Body of pancreas (tissue), 4 donors: ENCODE data around the gene COL4A2.

Source experiments
- POLR2A ChIP-seq, 3 donors: fragments of 450-650 bp; IDR thresholded peaks; one replicate each; pipeline ENCODE4 v1.6.1; 2016; ENCODE audit warnings: antibody characterized with exemption in 3 of 3, mild to moderate bottlenecking in 2 of 3
- TF ChIP-seq, protein P1 (sequence below), 7 experiments: fragments of 450-650 bp in 4 of 7; fragments of 200-600 bp in 3 of 7; sonication (generic) in 3 of 7; IDR thresholded peaks; one replicate each; pipeline ENCODE4 v1.5.1; 2016 to 2019; ENCODE audit warnings: antibody characterized with exemption in 7 of 7

DNA sequence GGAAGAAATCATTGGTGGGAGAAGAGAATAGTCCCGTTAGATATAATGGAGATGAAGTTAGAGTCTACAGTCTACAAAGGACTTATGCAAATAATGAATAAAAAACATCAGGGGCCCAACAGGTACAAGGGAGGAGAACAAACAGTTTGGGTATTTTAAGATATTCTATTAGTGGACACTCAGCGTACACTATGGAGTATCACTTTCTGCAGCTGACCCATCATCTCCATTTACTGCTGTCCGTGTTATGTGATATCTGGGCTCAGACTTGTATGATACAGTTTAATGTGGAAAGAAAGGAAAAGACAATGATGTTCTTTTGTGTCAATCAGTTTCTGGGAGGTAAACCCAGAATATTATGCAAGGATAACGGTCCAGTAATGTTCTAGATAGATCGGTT, 128.2 kb downstream of the COL4A2 start:
- TF ChIP-seq, protein P1, sequence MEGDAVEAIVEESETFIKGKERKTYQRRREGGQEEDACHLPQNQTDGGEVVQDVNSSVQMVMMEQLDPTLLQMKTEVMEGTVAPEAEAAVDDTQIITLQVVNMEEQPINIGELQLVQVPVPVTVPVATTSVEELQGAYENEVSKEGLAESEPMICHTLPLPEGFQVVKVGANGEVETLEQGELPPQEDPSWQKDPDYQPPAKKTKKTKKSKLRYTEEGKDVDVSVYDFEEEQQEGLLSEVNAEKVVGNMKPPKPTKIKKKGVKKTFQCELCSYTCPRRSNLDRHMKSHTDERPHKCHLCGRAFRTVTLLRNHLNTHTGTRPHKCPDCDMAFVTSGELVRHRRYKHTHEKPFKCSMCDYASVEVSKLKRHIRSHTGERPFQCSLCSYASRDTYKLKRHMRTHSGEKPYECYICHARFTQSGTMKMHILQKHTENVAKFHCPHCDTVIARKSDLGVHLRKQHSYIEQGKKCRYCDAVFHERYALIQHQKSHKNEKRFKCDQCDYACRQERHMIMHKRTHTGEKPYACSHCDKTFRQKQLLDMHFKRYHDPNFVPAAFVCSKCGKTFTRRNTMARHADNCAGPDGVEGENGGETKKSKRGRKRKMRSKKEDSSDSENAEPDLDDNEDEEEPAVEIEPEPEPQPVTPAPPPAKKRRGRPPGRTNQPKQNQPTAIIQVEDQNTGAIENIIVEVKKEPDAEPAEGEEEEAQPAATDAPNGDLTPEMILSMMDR (IDR thresholded peaks at IDR 0.05) = no peak
- no peak for TF ChIP-seq POLR2A (IDR thresholded peaks at IDR 0.05)
